GM21529 (cell line): ENCODE measurements around the gene PPARA.
"Not testable (repeated sequence)": the region's sequence is repeated elsewhere in the genome, so short reads cannot be mapped to it uniquely, and the experiment has no call there.

Source experiments
- ATAC-seq: cut with Tn5 transposase; IDR thresholded peaks from one replicate; pipeline ENCODE4 v1.9.1; 2021; ENCODE audit not compliant: unreplicated experiment

Gene PPARA

GRCh38 chr22:46240506-46240905 is 90.2 kb downstream of the PPARA start:
- no peak for ATAC-seq

GRCh38 chr22:46240907-46241306 is 90.6 kb downstream of the PPARA start:
- no peak for ATAC-seq

- no peak for ATAC-seq
Observed at GRCh38 chr22:46241396-46242007, 91.2 kb downstream of the PPARA start.

GRCh38 chr22:46242076-46242475 is 91.8 kb downstream of the PPARA start:
- ATAC-seq: no peak

DNA sequence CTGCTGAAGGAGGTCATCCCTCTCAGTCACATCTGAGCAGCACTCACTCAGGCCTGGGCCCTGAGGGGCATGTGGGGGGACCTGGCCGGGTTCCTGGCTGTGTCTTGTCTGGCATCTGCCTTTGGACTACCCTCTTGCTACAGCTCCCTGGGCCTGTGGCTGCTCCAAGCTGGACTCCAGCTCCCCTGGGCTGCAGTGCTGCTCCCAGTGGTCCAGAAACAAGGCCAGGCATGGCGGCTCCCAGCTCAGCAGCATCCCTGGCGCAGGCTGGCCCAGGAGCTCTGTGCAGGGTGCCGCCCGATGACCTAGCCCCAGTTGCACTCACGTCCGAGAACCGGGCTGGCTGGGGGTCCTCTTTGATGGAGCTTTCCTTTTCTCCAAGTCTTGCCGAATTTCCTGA is 94.4 kb downstream of the PPARA start:
- ATAC-seq: no peak

GRCh38 chr22:46245511-46245910 is 95.2 kb downstream of the PPARA start:
- ATAC-seq: no peak

GRCh38 chr22:46246178-46246577 is 95.9 kb downstream of the PPARA start:
- ATAC-seq: no peak

- ATAC-seq: no peak
Observed at GRCh38 chr22:46247443-46247975, 97.2 kb downstream of the PPARA start.

- peak; percentile 79 for ATAC-seq
Observed at GRCh38 chr22:46250035-46250782, 99.9 kb downstream of the PPARA start, which contains the start of gene CDPF1. TSS of gene CDPF1 (minus strand) at chr22:46250293. CDS start at chr22:46248284, 2,009 bp downstream.

DNA sequence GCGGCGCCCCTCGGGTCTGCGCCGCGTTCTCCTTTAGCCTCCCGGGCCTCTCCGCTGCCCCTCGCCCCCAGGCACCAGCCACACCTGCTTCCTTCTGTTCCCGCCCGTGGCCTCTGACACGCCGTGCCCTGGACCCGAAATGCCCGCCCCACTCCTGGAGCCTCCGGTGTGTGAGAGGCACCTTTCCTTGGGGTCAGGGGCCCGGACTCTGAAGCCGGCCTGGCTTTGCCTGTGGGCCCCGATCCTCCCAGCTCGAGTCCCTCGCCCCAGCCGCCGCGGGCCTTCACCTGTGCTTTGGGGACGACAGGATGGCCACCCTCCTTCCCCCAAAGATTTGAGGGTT is 100.4 kb downstream of the PPARA start:
- peak; percentile 30 for ATAC-seq

GRCh38 chr22:46251266-46251665 is 100.9 kb downstream of the PPARA start:
- ATAC-seq: no peak

DNA sequence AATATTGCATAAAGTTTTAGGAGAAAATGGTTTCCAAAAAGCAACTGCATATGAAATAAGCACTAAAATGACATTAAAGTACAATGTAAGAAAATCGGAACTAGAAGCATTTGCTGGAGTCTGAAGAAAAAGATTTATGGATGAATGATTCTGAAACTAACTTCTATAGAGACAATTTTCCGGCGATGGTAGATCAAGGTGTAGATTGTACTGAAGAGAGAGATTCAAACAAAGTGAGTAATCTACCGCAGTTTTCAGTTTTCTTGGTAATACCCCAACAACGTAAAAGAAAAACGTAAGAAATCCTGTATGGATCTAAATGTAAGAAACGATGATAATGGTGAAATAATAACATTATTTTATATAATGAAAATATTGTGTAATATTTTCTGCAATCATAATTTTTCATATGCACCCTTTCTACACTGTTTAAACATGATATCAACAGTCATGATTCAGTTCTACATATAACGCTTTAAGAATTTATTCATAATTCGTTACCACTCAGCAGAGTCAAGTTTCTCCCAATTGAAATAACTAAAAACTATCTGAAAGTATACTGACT is 101.6 kb downstream of the PPARA start:
- ATAC-seq: no peak

GRCh38 chr22:46256358-46256958 is 106.1 kb downstream of the PPARA start:
- no peak for ATAC-seq

DNA sequence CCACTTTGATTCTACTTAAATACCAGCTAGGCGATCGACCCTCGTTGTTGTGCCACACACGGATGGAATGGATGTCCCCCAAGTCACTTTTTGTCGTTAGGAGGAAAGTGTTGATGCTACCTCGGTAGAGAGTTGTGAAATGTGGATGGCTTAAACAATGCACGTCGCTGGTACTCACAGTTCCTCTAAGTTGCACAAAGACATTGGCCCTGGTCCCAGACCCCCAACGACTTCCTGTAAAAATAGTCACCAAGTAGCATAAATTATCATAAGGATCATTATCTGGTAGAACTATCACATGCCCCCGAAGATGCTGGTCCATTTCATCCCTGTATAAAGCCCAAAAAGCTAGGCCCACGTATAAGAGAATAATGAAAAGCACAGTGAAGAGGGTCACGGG is 109.0 kb downstream of the PPARA start:
- ATAC-seq: no peak

DNA sequence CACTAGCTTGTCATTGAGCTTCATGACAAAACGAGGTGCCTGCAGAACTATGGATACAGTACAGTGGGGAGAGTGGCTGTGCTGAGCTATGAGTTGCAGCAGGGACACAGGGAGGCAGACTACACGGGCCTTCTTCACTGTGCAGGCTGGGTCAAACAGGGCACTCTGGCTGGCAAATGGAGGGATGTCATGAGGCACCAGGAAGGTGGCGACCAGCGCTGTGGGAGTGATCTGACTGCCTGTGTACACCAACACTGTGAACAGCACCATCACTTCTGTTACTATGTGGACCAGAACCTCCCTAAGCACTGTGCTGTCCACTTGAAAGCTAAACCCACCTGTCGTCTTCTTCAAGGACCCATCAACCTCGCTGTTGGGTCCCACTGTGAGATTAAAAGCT is 109.7 kb downstream of the PPARA start:
- ATAC-seq: no peak

DNA sequence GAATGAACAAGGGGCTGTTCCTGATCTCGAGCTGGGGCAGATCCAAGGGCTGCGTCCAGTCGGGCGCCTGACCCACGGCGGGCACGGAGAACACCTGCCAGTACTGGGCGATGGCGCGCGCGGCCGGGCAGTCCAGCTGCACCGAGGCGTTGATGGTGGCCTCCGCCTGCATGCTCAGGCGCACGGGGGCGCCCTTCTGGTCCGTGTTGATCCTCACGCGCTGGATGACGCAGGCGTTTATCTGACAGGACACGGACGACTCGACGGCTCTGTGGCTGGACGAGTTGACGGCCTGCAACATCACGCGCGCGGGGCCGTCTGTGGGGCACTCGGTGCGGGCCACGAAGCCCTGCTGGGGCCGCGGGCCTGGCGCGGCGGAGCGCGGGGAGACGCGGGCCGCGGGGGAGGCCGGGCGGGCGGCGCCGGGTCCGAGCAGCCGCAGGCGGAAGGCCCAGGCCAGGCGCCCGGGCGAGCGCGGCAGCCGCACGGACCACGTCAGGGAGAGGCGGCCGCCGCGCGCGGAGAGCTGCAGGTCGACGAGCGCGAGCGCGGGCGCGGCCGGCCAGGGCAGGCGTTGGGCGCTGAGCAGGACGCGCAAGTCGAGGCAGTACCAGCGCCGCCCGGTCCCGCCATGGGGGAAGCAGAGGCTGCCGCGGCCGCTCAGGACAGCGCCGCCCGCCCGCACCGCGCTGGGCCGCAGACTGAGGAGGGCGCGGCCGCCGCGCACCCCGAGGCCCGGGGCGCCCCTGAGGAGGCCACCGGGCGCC is 112.3 kb downstream of the PPARA start:
- ATAC-seq: no peak

GRCh38 chr22:46263216-46263590 is 112.9 kb downstream of the PPARA start, which contains the start of gene PKDREJ:
TSS of gene PKDREJ (minus strand) at chr22:46263343. CDS start at chr22:46263322, 21 bp downstream.
- ATAC-seq: no peak

- not testable (repeated sequence) for ATAC-seq
Observed at GRCh38 chr22:46264520-46264919, 114.2 kb downstream of the PPARA start.

GRCh38 chr22:46265627-46266026 is 115.3 kb downstream of the PPARA start:
- ATAC-seq: not testable (repeated sequence)

GRCh38 chr22:46267431-46268279 is 117.3 kb downstream of the PPARA start, which contains the start of gene TTC38:
TSS of gene TTC38 (plus strand) at chr22:46268008. CDS start at chr22:46268040, 32 bp downstream.
- peak; percentile 76 for ATAC-seq
